GM11168 (cell line): ENCODE measurements around the gene TNNT2.

Source experiments
- in situ Hi-C: fragments of 300-500 bp; cut with MboI; formaldehyde crosslinking; loops from one replicate; pipeline ENCODE4 v1.12.0; 2022; ENCODE audit warnings: low sequenced_read_pairs; ENCODE audit not compliant: unreplicated experiment

TNNT2 gene

GRCh38 chr1:201336711-201337450, 40.6 kb downstream of the TNNT2 start:
- in situ Hi-C loops: no loop called here

- in situ Hi-C loops: no loop called here
Measured at GRCh38 chr1:201335901-201336300, 41.6 kb downstream of the TNNT2 start.

GRCh38 chr1:201335174-201335870, 42.2 kb downstream of the TNNT2 start:
- in situ Hi-C loops: no loop called here

- in situ Hi-C loops: no loop called here
Measured at GRCh38 chr1:201334325-201335173, 42.9 kb downstream of the TNNT2 start.

GRCh38 chr1:201332616-201333335, 44.7 kb downstream of the TNNT2 start:
- in situ Hi-C loops: no loop called here

GRCh38 chr1:201332021-201332420, 45.5 kb downstream of the TNNT2 start:
- in situ Hi-C loops: no loop called here

- in situ Hi-C loops: no loop called here
Measured at GRCh38 chr1:201331166-201331565, 46.3 kb downstream of the TNNT2 start.

- in situ Hi-C loops: no loop called here
Measured at GRCh38 chr1:201330541-201330940, 46.9 kb downstream of the TNNT2 start.

GRCh38 chr1:201329801-201330200, 47.7 kb downstream of the TNNT2 start:
- in situ Hi-C loops: no loop called here

- in situ Hi-C loops: no loop called here
Measured at GRCh38 chr1:201329286-201329685, 48.2 kb downstream of the TNNT2 start.

GRCh38 chr1:201328576-201328975, 48.9 kb downstream of the TNNT2 start:
- in situ Hi-C loops: no loop called here

- in situ Hi-C loops: no loop called here
Measured at GRCh38 chr1:201327687-201328240, 49.7 kb downstream of the TNNT2 start.

GRCh38 chr1:201326710-201327109, 50.8 kb downstream of the TNNT2 start:
- in situ Hi-C loops: no loop called here

- in situ Hi-C loops: no loop called here
Measured at GRCh38 chr1:201325678-201326060, 51.8 kb downstream of the TNNT2 start.

- in situ Hi-C loops: no loop called here
Measured at GRCh38 chr1:201324821-201325677, 52.4 kb downstream of the TNNT2 start.

- in situ Hi-C loops: no loop called here
Measured at GRCh38 chr1:201324306-201324705, 53.2 kb downstream of the TNNT2 start.

- in situ Hi-C loops: no loop called here
Measured at GRCh38 chr1:201322653-201323510, 54.6 kb downstream of the TNNT2 start.

- in situ Hi-C loops: no loop called here
Measured at GRCh38 chr1:201321826-201322390, 55.6 kb downstream of the TNNT2 start.
